Stimulated activated CD8-positive, alpha-beta memory T cell treated with anti-CD3 and anti-CD28 coated beads, Interleukin-4, amount 100 ng/mL, for 4 hours (primary cell): Measurements from ENCODE around the gene C1orf216.
"Not testable (repeated sequence)": the region's sequence is repeated elsewhere in the genome, so short reads cannot be mapped to it uniquely, and the experiment has no call there.

Source experiments
- DNase-seq, 2 donors: peaks; one replicate each; pipeline ENCODE4 v3.0.0-alpha.2; 2020; ENCODE audit warnings: low read depth in 2 of 2, low spot score in 1 of 2

Gene C1orf216, protein sequence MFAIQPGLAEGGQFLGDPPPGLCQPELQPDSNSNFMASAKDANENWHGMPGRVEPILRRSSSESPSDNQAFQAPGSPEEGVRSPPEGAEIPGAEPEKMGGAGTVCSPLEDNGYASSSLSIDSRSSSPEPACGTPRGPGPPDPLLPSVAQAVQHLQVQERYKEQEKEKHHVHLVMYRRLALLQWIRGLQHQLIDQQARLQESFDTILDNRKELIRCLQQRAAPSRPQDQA

DNA sequence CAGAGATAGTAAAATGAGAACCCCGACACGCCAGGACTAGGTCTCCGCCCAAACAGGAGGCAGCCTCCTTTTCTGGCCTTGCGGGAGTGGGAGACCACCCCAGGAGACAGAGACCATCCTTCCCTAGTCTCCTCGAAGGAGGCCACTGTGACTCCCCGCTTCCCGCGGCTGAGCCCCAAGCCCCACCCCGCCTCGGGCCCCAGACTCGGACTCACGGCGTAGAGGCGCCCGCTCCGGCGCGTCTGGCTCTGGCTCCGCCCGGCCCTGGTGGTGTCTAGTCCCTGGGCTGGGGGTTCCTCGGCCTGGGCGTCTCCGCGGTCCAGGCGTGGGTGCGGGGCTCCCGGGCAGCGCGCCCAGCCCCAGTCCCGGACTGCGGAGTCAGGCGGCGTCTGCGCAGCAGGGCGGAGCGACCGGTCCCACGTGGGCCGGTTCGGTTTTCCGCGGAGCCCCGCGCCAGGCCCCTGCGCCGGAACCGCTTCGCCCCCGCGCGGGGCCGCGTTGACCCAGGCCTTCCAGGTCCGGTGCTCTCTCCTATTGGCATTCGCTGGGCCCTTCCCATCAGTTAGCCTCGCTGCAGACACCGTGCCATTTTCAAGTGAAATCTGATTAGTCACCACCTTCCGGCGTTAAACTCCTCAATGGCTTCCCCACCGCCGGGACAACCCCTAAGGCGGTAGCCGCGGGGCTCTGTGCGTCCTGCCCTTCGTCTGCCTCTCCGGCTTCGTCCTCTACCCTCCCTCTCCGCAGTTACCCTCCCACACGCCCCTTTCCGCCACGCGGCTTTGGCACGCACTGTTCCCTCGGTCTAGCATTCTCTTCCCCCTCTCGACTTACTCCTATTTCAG, at the start of gene C1orf216:
TSS of gene C1orf216 (minus strand) at position 393 of the 845 bp plus-strand sequence. CDS start 2,563 bp downstream, outside the sequence.
- peak; percentile 57 to 73 for DNase-seq

DNA sequence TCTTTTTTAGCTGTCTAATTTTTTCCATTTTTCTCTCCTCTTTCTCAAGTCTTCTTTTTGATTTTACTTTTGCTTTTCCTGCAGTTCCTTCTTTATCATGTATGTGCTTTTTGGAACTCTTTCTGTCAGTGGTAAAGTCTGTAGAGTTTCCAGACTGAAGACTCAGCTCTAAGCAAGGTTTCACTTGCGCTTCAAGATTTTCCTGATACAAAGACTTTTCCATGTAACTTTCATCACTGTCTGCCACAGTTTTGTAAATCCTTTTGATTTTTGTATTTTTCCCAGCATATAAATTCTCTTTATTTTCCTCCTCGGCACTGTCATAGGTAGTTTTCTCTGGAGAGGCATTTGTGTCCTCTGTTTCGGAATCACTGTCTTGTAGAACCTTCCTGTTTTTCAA, 45.6 kb upstream of the C1orf216 start:
- DNase-seq = no peak

DNA sequence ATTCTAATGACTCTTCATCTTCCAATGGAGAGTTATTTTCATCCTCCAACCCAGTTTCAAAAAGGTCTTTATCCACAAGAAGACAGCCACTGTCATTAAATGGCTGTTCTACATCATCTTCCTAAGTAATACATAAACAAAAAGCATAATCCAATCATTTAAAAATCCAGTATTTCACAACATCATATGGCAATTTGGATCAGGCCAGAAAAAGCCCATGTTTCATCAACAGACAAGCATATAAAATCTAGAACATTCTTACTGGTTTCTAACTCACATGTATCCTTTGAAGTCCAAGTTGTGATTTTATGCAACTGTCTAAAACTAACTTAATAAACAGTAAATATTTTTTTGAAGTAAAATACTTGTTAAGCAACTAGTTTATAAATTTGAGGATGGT, 44.5 kb upstream of the C1orf216 start:
- DNase-seq = no peak

DNA sequence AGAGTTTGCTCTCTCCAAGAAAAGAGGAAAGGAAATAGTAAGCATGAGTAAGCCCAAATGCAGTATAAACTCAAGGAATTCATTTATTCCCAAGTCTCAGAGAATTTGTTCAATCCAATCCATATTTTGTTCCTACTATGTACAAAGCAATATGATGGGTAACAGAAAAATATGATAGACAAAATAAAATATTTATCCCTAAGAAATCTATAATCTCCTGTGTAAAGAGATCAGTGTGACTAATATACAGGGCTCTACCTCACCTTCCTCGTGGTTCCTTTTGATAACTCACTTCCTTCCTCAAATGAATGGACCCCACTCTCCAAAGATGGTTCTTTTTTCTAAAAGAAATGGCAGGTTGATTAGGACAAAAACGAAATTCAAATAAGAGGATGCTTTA, 43.5 kb upstream of the C1orf216 start:
- DNase-seq = no peak

DNA sequence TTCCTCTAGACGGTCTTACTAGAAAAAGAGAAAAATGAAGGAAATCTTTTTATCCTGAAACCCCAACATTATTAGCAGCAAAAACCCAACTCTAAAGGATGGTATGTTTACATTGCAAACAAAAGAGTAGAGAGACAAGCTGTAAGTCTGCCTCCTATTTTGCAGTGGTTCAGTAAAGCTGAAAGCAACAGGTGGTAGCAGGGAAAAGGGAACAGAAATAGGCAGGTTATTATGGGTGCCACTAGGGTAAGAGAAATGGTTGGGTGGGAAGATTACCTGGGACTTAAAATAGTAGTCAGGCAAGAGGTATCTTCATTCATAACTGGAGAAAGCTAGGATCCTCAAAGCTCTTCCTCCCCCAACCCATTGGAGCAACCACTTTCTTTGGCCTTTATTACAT, 37.4 kb upstream of the C1orf216 start:
- no peak for DNase-seq

DNA sequence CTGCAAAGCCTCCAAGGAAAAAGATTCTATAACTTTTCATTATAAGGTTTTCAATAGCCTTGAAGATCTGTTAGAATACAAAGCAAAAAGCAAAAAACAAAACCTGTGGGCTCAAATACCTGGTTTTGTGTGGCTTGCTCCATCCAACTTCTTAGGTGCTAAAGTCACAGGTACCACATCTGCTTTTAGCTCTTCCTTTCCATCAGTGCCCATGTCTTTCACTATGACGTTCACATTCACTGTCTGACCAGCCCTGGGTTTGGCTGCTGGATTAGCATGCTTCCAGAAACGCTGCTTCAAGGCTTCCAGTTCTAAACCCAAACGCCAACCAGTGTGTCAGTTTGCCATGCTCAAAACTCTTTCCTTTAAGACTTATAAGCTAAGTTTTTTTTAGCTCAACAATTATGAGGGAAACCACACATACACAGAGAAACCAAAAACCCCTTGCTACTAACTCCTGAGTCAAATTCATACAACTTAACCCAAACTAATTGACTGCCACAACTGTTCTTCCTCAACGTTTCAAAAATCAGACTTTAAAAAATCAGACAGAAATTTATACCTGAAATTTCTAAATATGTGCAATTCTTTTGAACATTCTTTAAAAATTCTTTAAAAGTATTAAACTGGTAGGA, 35.1 kb upstream of the C1orf216 start:
- no peak for DNase-seq

DNA sequence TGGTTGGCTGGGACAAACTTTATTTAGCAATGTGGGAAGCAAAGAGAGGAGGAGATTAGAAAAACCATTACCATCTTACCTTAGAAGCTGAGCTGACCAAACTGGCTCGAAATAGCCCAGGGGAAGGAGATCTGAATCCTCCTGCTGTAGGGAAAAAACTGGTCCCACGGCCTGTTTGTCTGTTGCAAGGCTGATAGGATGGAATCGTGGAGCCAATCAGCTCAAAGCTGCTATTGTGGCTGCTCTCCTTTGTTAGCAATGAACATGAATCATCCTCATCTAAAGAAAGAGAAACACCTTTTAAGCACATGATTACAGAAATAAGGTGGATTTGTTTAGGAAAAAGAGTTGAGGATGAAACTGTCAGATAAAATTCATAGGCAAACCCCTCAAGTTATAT, 29.6 kb upstream of the C1orf216 start:
- no peak for DNase-seq

DNA sequence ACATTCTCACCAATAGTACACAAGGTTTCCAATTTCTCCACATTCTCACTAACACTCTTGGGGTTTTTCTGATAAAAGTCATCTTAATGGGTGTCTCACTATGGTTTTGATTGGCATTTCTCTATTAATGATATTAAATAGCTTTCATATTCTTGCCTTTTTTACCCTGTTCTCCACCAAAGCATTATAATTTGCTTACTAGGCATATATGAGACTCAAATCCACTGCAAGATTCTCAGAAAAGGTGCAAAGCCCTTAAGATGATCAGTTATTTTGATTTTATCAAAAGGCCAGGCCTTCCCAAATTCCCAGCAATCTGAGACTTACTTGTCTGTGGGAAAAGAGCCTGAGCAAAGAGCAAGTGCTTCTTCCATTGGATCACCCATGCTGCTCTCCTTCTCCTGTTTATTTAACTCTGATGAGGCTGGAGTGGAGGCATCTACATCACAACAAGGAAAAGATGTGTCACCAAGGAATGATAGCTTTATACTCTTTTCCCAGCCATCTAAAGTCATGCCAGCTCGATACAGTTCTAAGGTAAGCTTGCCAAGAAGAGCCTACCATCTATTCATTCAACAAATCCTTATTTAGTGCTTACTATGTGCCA, 26.5 kb upstream of the C1orf216 start:
- no peak for DNase-seq

DNA sequence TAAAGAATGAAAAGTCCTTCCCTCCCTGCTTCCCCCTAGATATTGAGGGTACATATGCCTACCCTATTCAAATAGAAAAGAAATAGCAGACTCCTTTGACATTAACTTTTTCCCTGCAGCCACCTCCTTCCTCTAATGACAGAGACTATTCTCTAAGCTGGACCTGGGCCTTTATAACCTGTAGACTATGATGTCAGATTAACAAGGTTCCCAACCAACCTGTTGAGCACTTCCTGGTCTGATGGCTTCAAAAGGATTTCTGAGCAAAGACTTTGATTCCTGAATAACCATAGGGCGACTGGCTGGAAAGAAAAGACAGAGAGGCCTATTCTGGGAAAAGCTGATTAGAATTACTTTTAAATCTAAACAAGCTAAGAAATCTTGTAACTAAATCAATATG, 18.4 kb upstream of the C1orf216 start:
- no peak for DNase-seq

DNA sequence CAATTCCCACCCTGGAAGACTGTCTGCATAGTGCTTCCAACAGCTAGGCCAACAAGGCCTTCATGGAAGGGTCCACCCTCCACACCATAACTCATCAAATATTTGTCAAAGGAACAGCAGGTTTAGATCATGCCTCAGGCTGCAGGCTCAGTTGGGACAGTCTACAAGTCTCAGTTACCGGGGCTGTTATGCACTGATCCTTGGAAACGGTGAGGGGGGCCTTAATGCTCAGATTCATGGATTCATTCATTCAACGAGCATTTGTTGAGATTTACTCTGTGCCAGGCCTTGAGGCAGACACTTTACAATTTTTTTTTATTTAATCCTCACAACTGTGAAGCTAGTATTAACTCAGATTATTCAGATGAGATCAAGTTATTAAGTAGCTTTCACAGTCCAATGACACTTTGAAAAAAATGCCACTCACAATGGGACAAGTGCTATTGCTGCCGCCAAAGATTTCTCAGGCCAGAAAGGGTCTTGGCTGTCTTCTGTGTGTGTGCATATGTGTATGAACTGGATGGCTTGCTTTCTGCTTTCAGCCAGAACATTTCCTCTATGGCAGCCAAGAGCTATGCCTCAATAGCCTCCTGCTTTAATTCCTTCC, 8.9 kb upstream of the C1orf216 start:
- DNase-seq = no peak

DNA sequence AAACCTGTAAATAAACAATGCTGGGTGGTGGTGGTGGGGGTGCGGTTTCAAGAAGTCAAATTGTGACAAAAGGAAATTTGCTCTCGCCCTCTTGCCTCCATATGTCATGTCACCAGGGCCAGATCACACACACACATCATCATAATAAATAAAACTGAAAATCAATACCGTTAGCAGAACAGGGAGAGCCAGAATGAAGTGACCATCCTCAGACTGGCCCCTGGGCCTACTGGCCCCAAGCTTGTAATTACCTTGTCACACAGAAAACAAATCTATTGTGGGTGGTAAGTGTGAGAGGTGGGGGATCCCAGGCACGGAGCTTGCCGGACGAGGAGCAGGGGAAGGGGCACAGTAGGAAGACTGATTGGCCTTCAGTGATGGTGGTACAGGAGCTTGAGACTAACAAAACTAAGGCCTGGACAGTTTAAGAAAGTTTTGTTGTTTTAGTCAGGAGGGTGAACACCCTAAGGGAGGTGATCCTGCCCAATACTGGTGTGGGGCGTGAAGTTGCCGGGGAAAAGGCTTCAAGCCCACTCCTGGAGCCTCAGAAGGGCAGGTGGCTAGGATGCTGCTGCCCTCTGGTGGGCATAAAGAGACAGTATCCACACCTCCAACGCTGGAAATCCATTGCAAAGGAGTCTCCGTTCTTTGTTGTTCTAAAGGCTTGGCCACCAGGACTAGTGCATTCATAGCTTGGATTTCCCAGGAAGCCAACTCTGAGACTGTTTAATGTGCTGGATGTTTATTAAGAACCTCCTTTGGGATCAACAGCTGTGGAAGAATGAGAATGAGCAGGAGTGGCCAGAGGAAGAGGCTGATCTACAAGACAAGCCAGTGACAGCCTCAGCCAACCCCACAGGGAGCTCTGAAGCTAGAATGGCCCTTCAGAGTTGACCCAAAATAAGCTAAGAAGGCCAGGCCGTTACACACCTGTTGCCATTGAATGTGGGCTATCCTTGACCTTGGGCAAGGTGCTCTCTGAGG, 8.1 kb upstream of the C1orf216 start:
- DNase-seq = peak in 1 of 2 donors; percentile 29

DNA sequence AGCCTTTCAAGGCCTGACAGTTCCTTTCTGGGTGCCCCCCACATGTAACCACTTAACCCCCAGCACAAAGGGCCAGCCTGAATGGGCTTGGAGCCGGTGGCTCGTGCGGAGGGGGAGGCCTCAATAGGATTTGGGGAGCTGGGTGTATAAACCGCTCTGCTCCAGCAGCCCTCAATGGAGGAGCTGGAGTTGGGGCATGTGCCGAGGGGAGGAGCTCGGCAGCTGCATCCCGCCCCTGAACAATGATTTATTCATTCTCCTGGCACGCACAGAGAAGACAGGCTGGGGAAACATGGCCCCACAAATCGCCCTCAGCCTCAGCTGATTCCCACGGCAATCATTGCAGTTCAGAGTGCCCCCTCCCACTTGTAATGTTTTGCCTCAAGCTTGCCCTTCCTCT, 6.9 kb upstream of the C1orf216 start:
- DNase-seq = no peak

DNA sequence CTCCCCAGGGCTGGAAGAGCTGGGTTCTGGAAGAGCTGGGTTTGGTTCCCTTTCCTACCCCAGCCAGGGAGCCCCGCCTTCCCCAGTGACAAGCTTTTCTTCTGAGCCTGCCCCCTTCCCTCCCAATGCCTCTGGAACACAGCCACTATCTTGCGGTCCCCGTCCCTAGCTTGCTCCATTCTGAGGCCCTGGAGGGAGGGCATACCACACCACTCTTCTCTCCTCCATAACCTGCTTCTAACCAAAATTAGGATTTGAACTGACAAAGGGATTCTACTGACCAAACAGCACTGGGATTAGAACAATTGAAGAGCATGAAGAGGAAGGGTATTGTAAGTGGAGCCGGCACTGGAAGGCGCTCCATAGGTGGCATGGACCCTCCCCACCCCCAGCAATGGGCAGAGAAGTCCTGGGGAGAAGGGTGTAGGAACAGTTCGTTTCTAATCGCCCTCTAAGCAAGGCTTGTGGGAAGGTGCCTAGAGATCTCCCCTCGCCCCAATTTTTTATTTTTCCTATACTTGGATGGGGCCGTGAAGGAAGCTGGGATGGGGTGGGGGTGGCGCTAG, 690 bp downstream of the C1orf216 start:
- DNase-seq = no peak

DNA sequence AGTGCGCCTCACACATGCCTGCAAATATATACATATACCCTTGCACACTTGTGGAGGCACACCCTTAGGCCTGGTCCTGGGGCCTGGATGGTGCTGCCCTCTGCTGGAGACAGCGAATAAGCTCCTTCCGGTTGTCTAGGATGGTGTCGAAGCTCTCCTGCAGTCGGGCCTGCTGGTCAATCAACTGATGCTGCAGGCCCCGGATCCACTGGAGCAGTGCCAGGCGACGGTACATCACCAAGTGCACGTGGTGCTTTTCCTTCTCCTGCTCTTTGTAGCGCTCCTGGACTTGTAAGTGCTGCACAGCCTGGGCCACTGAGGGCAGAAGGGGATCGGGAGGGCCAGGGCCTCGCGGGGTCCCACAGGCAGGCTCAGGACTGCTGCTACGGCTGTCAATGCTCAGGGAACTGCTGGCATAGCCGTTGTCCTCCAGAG, 3.1 kb downstream of the C1orf216 start:
- peak; percentile 51 to 54 for DNase-seq

DNA sequence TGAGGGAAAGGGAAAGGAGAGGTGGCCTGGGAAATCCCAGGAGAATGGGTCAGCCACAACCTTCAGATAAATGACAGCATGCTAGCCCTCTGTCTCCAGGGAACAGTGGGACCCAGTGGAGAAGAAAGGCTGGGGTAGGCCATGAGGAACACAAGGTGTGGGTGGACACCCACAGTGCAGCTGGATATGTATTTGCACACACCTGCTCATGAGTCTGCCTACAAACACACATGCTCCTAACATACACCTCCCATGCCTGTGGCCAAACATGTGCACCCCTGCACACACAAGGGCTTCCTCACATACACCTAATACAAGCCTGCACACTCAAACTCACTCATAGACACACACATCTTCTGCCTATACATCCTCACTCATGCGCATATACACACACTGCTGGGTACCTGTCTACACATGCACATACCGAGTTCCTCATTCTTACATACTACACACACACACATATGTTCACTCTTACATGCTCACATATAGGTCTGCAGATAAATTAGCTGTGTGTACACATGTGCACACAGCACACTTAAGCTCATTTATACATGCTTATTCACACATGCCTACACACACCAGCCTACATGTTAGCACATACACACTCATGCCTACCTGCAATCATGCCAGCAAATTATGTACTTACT, 3.6 kb downstream of the C1orf216 start:
- no peak for DNase-seq

DNA sequence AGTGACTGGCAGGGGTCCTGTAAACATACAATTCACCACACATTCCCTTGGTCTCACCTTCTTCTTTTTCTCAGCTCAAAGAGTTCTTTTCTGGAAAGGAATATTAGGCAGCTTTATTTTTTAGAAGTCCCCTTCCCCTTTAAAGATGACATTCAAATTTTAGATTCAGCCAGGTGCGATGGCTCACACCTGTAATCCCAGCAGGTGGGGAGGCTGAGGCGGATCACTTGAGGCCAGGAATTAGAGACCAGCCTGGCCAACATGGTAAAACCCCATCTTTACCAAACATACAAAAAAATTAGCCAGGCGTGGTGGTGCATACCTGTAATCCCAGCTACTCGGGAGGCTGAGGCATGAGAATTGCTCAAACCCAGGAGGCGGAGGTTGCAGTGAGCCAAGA, 7.6 kb downstream of the C1orf216 start:
- DNase-seq = not testable (repeated sequence)

DNA sequence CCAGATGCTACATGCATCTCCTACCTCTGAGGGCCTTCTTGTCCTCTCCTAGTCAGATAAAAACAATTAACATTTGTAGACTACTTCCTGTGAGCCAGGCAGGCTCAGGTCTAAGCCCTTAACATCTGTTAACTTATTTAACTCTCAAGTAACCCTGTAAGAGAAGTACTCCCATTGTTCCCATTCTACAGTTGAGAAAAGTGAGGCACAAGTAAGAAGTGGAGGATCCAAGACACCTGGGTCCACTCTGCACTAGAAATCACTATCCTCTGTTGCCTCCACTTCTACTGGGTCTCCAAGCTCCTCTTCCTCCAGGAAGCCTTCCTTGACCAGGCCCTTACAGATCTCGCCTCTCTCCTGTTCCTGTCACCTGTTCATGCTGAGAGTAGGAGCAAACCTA, 9.7 kb downstream of the C1orf216 start:
- DNase-seq = no peak

DNA sequence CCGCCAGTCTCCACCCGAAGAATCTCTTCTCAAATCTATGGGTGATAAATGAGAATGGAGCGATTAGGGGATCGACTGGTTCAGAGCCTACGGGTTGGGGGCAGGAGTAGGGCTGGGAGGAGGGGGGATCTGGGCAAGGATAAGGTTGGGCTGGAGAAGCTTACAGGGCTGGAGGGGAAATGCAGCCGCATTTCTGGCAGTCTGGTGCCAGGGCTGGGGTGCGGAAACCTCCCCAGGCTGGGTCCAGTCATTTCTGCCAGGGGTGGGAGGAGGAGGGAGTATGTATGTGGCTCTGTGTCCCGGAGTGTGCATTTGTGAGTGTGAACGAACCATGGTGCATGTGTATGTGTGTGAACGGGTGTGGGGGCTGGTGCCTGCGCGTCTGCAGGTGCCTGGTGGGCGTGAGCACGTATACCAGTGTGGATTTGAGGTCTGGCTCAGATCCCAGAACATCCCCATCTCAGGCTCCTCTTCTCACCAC, 10.2 kb downstream of the C1orf216 start:
- DNase-seq = no peak
